Activated CD8-positive, alpha-beta T cell treated with anti-CD3 and anti-CD28 coated beads, Interleukin-2, amount 10 ng/mL, durations not matched to agents 7 days and 5 days (primary cell): ENCODE measurements around the gene SERGEF. TPM values are rescaled to one million over a fixed set of nuclear protein-coding genes. Genes with fewer than 3 reads are reported as not detected.

ENCODE experiments used
- ATAC-seq: fragments of 150-1000 bp; cut with Tn5 transposase; one replicate; pipeline ENCODE4 v1.10.0; 2021; ENCODE audit warnings: moderate library complexity
- CTCF ChIA-PET: fragments of 350-600 bp; sonication (Branson Sonifier 250); formaldehyde crosslinking; loops from one replicate; lab custom pipeline; 2021; ENCODE audit warnings: antibody characterized with exemption; lab: Charles Lee
- POLR2A ChIA-PET: fragments of 350-600 bp; sonication (Branson Sonifier 250); formaldehyde crosslinking; loops from one replicate; lab custom pipeline; 2021; ENCODE audit warnings: antibody characterized with exemption; lab: Charles Lee
- DNase-seq: peaks from one replicate; pipeline ENCODE4 v3.0.0-alpha.2; 2020
- H3K27ac Mint-ChIP-seq: one replicate; pipeline ENCODE4 v1.8.0; 2021; ENCODE audit warnings: mild to moderate bottlenecking, mixed read lengths
- H3K27me3 Mint-ChIP-seq: one replicate; pipeline ENCODE4 v1.8.0; 2021; ENCODE audit warnings: low read depth, mixed read lengths
- H3K36me3 Mint-ChIP-seq: one replicate; pipeline ENCODE4 v1.8.0; 2021; ENCODE audit warnings: low read depth, mixed read lengths
- H3K4me1 Mint-ChIP-seq: one replicate; pipeline ENCODE4 v1.8.0; 2021; ENCODE audit warnings: low read depth, mixed read lengths
- H3K4me3 Mint-ChIP-seq: one replicate; pipeline ENCODE4 v1.8.0; 2021; ENCODE audit warnings: mild to moderate bottlenecking, mixed read lengths
- H3K9me3 Mint-ChIP-seq: one replicate; pipeline ENCODE4 v1.8.0; 2022; ENCODE audit warnings: mixed read lengths; ENCODE audit not compliant: insufficient read depth
- total RNA-seq, 2 experiments: library from RNA; stranded (reverse); gene quantifications; one replicate each; pipeline ENCODE4 v1.2.3, GENCODE V29; 2021

The SERGEF gene
- total RNA-seq, 2 experiments from 2014 or later: 31.9 to 35.4 TPM

GRCh38 chr11:17852246-17852645 lies 160.6 kb downstream of the SERGEF start:
- no peak for ATAC-seq
- no peak overlapping the region for H3K27ac Mint-ChIP-seq
- no peaks in the 10 kb centered on the region for H3K27me3 Mint-ChIP-seq
- no peak overlapping the region for H3K4me3 Mint-ChIP-seq
- DNase-seq: no peak
- peaks cover 12% of the 10 kb centered on the region for H3K4me1 Mint-ChIP-seq
- ChIA-PET CTCF (no interaction called here), POLR2A (no interaction called here)
- H3K9me3 Mint-ChIP-seq: no peaks in the 10 kb centered on the region
- peaks cover 1% of the 10 kb centered on the region for H3K36me3 Mint-ChIP-seq

- POLR2A ChIA-PET: no interaction called here
Observed at GRCh38 chr11:17851697-17852096, 161.2 kb downstream of the SERGEF start.

GRCh38 chr11:17850336-17850735 lies 162.5 kb downstream of the SERGEF start:
- Mint-ChIP-seq H3K36me3 (peaks cover 2% of the 10 kb centered on the region), H3K4me1 (peaks cover under 1% of the 10 kb centered on the region), H3K4me3 (no peak overlapping the region), H3K9me3 (no peaks in the 10 kb centered on the region), H3K27me3 (no peaks in the 10 kb centered on the region), H3K27ac (no peak overlapping the region)
- no peak for ATAC-seq
- DNase-seq: no peak
- CTCF ChIA-PET: interaction anchor here (1.1 kb wide), 1 partner anchor 9 kb away, joined by 3 read pairs; no protein-coding TSS in a partner anchor
- POLR2A ChIA-PET: no interaction called here

More at GRCh38 chr11:17851697-17852096, 161.2 kb downstream of the SERGEF start:
- Mint-ChIP-seq H3K4me1 (peaks cover 12% of the 10 kb centered on the region), H3K27me3 (no peaks in the 10 kb centered on the region), H3K36me3 (no peaks in the 10 kb centered on the region), H3K4me3 (no peak overlapping the region), H3K9me3 (no peaks in the 10 kb centered on the region), H3K27ac (no peak overlapping the region)
- CTCF ChIA-PET: interaction anchor here (1.1 kb wide), 1 partner anchor 10 kb away, joined by 3 read pairs; no protein-coding TSS in a partner anchor
- DNase-seq: no peak
- no peak for ATAC-seq

GRCh38 chr11:17848715-17849114 lies 164.1 kb downstream of the SERGEF start:
- Mint-ChIP-seq H3K9me3 (no peaks in the 10 kb centered on the region), H3K27ac (no peak overlapping the region), H3K4me1 (no peaks in the 10 kb centered on the region), H3K4me3 (no peak overlapping the region), H3K36me3 (peaks cover 2% of the 10 kb centered on the region), H3K27me3 (no peaks in the 10 kb centered on the region)
- DNase-seq (no peak), ATAC-seq (no peak)
- POLR2A ChIA-PET: no interaction called here
- CTCF ChIA-PET: interaction anchor here (1.0 kb wide), 1 partner anchor 16 kb away, joined by 3 read pairs; no protein-coding TSS in a partner anchor

- H3K27me3 Mint-ChIP-seq: no peaks in the 10 kb centered on the region
- no peak overlapping the region for H3K27ac Mint-ChIP-seq
- no peak for ATAC-seq
- no peaks in the 10 kb centered on the region for H3K4me1 Mint-ChIP-seq
- CTCF ChIA-PET: no interaction called here
- peaks cover 2% of the 10 kb centered on the region for H3K36me3 Mint-ChIP-seq
- no peak for DNase-seq
- no peaks in the 10 kb centered on the region for H3K9me3 Mint-ChIP-seq
- POLR2A ChIA-PET: no interaction called here
- no peak overlapping the region for H3K4me3 Mint-ChIP-seq
Observed at GRCh38 chr11:17846852-17847453, 165.9 kb downstream of the SERGEF start.

GRCh38 chr11:17845431-17845881 lies 167.4 kb downstream of the SERGEF start:
- DNase-seq: no peak
- H3K27me3 Mint-ChIP-seq: no peaks in the 10 kb centered on the region
- POLR2A ChIA-PET: no interaction called here
- peaks cover 2% of the 10 kb centered on the region for H3K36me3 Mint-ChIP-seq
- no peak for ATAC-seq
- H3K4me3 Mint-ChIP-seq: no peak overlapping the region
- no peaks in the 10 kb centered on the region for H3K4me1 Mint-ChIP-seq
- H3K27ac Mint-ChIP-seq: no peak overlapping the region
- CTCF ChIA-PET: interaction anchor here (0.9 kb wide), 1 partner anchor 9 kb away, joined by 3 read pairs; no protein-coding TSS in a partner anchor
- H3K9me3 Mint-ChIP-seq: no peaks in the 10 kb centered on the region

GRCh38 chr11:17840101-17840548 lies 172.7 kb downstream of the SERGEF start:
- ATAC-seq (no peak), DNase-seq (no peak)
- POLR2A ChIA-PET: no interaction called here
- H3K4me1 Mint-ChIP-seq: no peaks in the 10 kb centered on the region
- CTCF ChIA-PET: no interaction called here
- no peaks in the 10 kb centered on the region for H3K9me3 Mint-ChIP-seq
- H3K27me3 Mint-ChIP-seq: no peaks in the 10 kb centered on the region
- H3K27ac Mint-ChIP-seq: no peak overlapping the region
- no peaks in the 10 kb centered on the region for H3K36me3 Mint-ChIP-seq
- H3K4me3 Mint-ChIP-seq: no peak overlapping the region

GRCh38 chr11:17839450-17839849 lies 173.4 kb downstream of the SERGEF start:
- ChIA-PET CTCF (no interaction called here), POLR2A (no interaction called here)
- ATAC-seq (no peak), DNase-seq (no peak)
- H3K9me3 Mint-ChIP-seq: no peaks in the 10 kb centered on the region
- H3K4me3 Mint-ChIP-seq: no peak overlapping the region
- no peaks in the 10 kb centered on the region for H3K4me1 Mint-ChIP-seq
- no peaks in the 10 kb centered on the region for H3K27me3 Mint-ChIP-seq
- no peaks in the 10 kb centered on the region for H3K36me3 Mint-ChIP-seq
- no peak overlapping the region for H3K27ac Mint-ChIP-seq

- Mint-ChIP-seq H3K27ac (no peak overlapping the region), H3K9me3 (no peaks in the 10 kb centered on the region), H3K4me1 (no peaks in the 10 kb centered on the region), H3K4me3 (no peak overlapping the region), H3K27me3 (no peaks in the 10 kb centered on the region), H3K36me3 (no peaks in the 10 kb centered on the region)
- no peak for ATAC-seq
- no peak for DNase-seq
- ChIA-PET POLR2A (no interaction called here), CTCF (interaction anchor here (1.4 kb wide), 1 partner anchor 107 kb away, joined by 3 read pairs; no protein-coding TSS in a partner anchor)
Observed at GRCh38 chr11:17838102-17838501, 174.7 kb downstream of the SERGEF start.

- Mint-ChIP-seq H3K9me3 (no peaks in the 10 kb centered on the region), H3K27me3 (no peaks in the 10 kb centered on the region), H3K27ac (no peak overlapping the region), H3K4me1 (no peaks in the 10 kb centered on the region), H3K4me3 (no peak overlapping the region), H3K36me3 (no peaks in the 10 kb centered on the region)
- ChIA-PET CTCF (no interaction called here), POLR2A (no interaction called here)
- DNase-seq: no peak
- ATAC-seq: no peak
Observed at GRCh38 chr11:17831883-17832282, 181.0 kb downstream of the SERGEF start.

- ATAC-seq (no peak), DNase-seq (no peak)
- no peaks in the 10 kb centered on the region for H3K27me3 Mint-ChIP-seq
- H3K9me3 Mint-ChIP-seq: no peaks in the 10 kb centered on the region
- no peaks in the 10 kb centered on the region for H3K4me1 Mint-ChIP-seq
- ChIA-PET CTCF (no interaction called here), POLR2A (no interaction called here)
- H3K4me3 Mint-ChIP-seq: no peak overlapping the region
- no peaks in the 10 kb centered on the region for H3K36me3 Mint-ChIP-seq
- no peak overlapping the region for H3K27ac Mint-ChIP-seq
Observed at GRCh38 chr11:17831228-17831627, 181.6 kb downstream of the SERGEF start.

- Mint-ChIP-seq H3K4me3 (no peak overlapping the region), H3K4me1 (no peaks in the 10 kb centered on the region), H3K9me3 (no peaks in the 10 kb centered on the region), H3K27ac (no peak overlapping the region), H3K36me3 (no peaks in the 10 kb centered on the region), H3K27me3 (no peaks in the 10 kb centered on the region)
- ChIA-PET CTCF (interaction anchor here (0.7 kb wide), 1 partner anchor 45 kb away, joined by 3 read pairs; no protein-coding TSS in a partner anchor), POLR2A (no interaction called here)
- ATAC-seq (no peak), DNase-seq (no peak)
Observed at GRCh38 chr11:17828311-17828751, 184.5 kb downstream of the SERGEF start.
